Omental fat pad (tissue), 4 donors: ENCODE results near the gene PARM1. TPM values are rescaled to one million over a fixed set of nuclear protein-coding genes. Genes with fewer than 3 reads are reported as not detected.

ENCODE experiments used
- ATAC-seq: fragments of 150-250 bp; one replicate; pipeline ENCODE4 v1.9.1; 2016; ENCODE audit warnings: mild to moderate bottlenecking, moderate library complexity; ENCODE audit not compliant: low FRiP score
- DNase-seq: peaks from one replicate; pipeline ENCODE4 v3.0.0-alpha.2; 2019; ENCODE audit warnings: low spot score
- CTCF ChIP-seq, 3 donors: fragments of 450-650 bp; IDR thresholded peaks; one replicate each; pipeline ENCODE4 v1.5.1; 2016 to 2017; ENCODE audit warnings: antibody characterized with exemption in 3 of 3, mild to moderate bottlenecking in 3 of 3, moderate library complexity in 2 of 3
- total RNA-seq, 4 donors: library from RNA; depleted of rRNA; stranded (reverse); fragments of >200 nt; gene quantifications; one replicate each; pipeline ENCODE4 v1.1.0, GENCODE V29; 2016

Gene PARM1
- total RNA-seq, 4 donors from 2014 or later = 25.4 to 99.8 (median 32.6) TPM

- no peak for TF ChIP-seq CTCF (IDR thresholded peaks at IDR 0.05)
- ATAC-seq (no peak), DNase-seq (no peak)
Observed at GRCh38 chr4:74897386-74897785, 35.5 kb upstream of the PARM1 start.

GRCh38 chr4:74900862-74901261, 32.1 kb upstream of the PARM1 start:
- no peak for DNase-seq
- TF ChIP-seq CTCF (IDR thresholded peaks at IDR 0.05) = no peak
- ATAC-seq = no peak

- TF ChIP-seq CTCF (IDR thresholded peaks at IDR 0.05) = no peak
- no peak for DNase-seq
- no peak for ATAC-seq
Observed at GRCh38 chr4:74904509-74905065, 28.3 kb upstream of the PARM1 start.

GRCh38 chr4:74906771-74907170, 26.1 kb upstream of the PARM1 start:
- DNase-seq (no peak), ATAC-seq (no peak)
- no peak for TF ChIP-seq CTCF (IDR thresholded peaks at IDR 0.05)

GRCh38 chr4:74919783-74920182, 13.1 kb upstream of the PARM1 start:
- TF ChIP-seq CTCF (IDR thresholded peaks at IDR 0.05) = no peak
- no peak for ATAC-seq
- DNase-seq = no peak

- ATAC-seq (no peak), DNase-seq (no peak)
- no peak for TF ChIP-seq CTCF (IDR thresholded peaks at IDR 0.05)
Observed at GRCh38 chr4:74920704-74921103, 12.2 kb upstream of the PARM1 start.

- DNase-seq = no peak
- no peak for ATAC-seq
- no peak for TF ChIP-seq CTCF (IDR thresholded peaks at IDR 0.05)
Observed at GRCh38 chr4:74921490-74921889, 11.4 kb upstream of the PARM1 start.
